Measurements from ENCODE around the gene UFC1.
A peak's percentile ranks its signal among the peaks of the same experiment; 100 is the strongest.
"Not testable (repeated sequence)": the region's sequence is repeated elsewhere in the genome, so short reads cannot be mapped to it uniquely, and the experiment has no call there.

The UFC1 gene

DNA sequence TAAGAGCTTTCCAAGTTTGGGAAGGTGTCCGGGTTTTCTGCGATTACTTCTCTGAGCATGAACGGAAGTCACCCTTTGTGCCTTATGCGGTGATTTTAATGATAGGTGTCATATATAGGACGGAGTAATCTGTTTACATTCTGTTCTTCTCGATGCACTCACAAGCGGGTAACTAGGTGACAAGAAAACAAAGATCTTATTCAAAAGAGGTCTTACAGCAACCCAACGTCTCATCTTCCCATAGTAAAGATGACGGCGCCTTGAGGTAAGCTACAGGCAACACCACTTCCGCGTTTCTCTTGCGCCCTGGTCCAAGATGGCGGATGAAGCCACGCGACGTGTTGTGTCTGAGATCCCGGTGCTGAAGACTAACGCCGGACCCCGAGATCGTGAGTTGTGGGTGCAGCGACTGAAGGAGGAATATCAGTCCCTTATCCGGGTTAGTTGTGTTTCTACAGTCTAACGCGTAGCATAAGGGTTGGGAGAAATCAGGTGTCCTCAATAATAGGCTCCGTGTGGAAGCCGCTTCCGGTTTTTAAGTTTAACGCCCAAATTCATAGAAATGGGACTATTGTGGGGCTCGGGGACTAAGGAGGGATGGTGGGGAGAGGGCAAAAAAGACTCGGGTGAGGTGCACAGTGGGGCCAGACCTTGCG, at the start of gene UFC1:
Gene UFC1, plus strand, starts transcription at position 297 of the 656 bp plus-strand sequence. Its CDS starts 20 bp downstream, at position 317.
- DNase-seq: peak; percentile 88

DNA sequence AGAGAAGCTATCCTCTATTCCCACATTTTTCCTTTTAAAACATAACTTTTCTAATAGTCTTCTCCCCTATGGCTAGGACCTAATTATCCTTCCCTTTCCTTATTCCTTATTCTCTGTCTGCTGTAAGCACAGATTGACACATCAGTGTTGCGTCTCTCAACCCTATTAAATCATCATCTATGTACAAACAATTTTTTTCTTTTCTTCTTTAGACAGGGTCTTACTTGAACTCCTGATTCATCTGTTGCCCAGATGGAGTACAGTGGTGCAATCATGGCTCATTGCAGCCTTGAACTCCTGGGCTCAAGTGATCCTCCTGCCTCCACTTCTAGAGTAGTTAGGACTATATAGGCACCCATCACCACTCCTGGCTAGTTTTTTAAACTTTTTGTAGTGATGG, 47.3 kb upstream of the UFC1 start:
- no peak for DNase-seq

DNA sequence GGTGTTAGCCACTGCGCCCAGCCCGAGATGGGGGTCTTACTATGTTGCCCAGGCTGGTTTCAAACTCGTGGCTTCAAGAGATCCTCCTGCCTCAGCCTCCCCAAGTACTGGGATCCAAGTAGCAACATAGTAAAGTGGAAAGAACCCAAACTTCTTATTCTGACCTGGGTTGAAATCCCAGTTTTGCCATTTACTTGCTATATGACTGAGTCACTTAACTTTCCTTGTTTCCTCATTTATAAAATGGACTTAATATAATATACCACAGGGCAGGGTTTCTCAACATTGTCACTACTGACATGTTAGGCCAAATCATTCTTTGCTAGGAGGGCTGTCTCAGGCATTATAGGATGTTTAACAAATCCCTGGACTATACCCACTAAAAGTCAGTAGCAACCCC, 42.7 kb upstream of the UFC1 start:
- no peak for DNase-seq

DNA sequence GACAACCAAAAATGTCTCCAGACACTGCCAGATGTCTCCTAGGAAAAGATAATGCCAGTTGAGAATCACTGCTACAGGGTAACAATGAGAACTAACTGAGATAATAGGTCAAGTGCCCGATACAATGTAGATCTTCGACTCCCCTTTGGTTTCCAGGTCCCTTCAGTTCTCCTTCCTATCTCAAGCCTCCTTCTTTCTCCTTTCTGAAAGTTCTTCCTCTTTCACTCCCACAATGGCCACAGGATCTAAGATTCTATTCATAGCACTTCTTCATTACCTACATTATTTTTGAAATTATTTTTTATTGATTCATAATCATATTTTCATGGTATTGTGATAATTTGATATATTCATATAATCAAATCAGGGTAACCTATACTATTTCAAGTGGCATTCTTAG, 42.3 kb upstream of the UFC1 start:
- no peak for DNase-seq

DNA sequence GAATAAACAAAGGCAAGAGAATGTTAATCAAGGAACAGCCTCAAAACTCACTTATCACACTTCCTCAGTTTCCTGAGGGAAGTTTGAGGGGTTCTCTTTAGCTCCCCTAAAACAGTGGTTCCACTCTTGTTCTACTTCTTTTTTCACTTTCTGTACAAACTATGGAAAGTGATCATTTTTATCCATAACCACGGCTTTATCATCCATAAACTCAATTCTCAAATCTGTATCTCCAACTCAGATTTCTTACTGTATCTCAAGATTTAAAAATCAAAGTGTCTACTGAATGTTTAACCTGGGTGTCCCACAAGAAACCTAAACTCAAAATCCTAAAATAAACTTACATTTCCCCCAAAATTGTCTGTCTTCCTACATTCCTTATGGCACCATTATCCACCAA, 39.9 kb upstream of the UFC1 start:
- no peak for DNase-seq

DNA sequence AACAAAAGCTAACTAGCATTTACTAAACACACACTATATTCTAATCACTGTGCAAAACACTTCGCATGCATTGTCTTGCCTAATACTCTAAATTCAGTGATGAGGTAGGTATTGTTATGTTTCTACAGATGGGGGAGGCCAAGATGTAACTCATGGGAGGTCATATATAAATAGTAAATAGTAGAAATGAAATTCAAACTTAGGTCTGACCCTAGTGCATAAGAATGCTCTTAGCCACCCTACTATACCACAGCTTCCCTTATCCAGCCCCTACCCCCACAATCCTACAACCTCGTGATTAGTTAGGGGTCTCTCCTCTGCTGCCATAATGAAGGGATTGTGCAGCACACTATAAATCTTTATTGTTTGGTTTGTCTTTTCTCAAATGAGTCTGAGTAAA, 39.2 kb upstream of the UFC1 start:
- DNase-seq: no peak

DNA sequence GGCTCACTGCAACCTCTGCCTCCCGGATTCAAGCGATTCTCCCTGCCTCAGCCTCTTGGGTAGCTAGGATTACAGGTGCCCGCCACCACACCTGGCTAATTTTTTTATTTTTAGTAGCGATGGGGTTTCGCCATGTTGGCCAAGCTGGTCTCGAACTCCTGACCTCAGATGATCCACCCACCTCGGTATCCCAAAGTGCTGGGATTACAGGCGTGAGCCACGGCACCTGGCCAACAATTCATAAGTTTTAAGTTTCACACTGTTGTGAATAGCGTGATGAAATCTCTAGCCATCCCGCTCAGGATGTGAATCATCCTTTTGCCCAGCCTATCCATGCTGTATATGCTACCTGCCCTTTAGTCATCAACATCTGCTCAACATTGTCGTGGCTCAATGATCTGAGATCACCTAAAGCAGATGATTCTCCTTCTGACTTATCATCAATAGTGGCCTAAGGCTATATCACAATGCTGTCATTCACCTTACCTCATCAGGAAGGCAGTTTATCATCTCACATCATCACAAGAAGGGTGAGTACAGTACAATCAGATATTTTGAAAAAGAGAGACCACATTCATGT, 38.6 kb upstream of the UFC1 start:
- DNase-seq: no peak

DNA sequence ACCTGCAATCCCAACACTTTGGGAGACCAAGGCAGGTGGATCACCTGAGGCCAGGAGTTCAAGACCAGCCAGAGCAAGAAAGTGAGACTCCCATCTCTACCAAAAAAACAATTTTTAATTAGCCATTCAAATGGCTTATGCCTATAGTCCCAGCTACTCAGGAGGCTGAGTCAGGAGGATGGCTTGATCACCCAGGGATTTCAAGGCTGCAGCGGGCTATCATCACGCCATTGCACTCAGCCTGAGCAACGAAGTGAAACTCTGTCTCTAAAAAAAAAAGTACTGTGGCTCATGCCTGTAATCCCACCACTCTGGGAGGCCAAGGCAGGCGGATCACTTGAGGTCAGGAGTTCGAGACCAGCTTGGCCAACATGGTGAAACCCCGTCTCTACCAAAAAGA, 37.8 kb upstream of the UFC1 start:
- not testable (repeated sequence) for DNase-seq

DNA sequence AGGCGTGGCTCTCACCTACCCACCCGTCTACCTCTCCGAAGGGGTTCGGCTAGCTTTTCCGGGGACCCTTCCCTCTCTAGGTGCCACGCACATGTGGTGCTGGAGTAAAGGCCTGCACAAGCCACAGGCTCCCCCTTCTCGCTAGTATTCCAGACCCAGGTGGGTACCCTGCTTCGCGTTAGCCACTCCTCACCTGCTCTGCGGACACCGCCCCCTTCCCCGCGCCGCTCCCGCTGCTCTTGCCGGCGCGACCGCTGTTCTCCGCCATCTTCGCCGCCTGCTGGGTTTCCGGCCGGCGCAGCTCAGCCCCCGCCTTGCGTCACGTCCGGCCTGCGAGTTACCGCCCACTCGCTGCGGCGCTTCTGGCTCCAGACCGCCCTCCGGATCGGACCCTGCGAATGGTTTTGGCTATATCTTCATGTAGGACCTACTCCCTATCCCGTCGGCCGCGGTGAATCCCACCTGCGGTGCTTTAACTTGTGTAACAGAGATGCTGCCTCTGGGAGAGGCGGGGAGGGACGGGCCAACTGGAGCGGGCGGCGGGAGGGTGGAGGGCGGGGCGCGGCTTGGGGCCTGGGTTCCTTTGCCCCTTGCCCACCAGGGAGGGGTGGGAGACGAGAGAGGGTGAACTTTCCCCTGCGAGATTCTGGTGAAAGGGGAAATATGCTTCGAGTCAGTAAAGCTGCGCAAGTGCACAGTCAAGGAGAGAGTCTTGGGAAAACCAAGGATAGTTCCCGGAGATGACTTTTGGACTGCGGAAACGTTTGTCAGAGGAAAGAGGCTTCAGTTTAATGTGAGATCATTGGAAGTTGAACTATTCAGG, 35.8 kb upstream of the UFC1 start, which contains the start of the genes NIT1 and PFDN2:
Gene NIT1, plus strand, starts transcription at position 347 of the 823 bp plus-strand sequence. Its CDS starts 72 bp downstream, at position 419.
Gene PFDN2, minus strand, starts transcription at position 279 of the 823 bp plus-strand sequence. Its CDS starts 11 bp downstream, at position 268.
- peak; percentile 84 for DNase-seq

DNA sequence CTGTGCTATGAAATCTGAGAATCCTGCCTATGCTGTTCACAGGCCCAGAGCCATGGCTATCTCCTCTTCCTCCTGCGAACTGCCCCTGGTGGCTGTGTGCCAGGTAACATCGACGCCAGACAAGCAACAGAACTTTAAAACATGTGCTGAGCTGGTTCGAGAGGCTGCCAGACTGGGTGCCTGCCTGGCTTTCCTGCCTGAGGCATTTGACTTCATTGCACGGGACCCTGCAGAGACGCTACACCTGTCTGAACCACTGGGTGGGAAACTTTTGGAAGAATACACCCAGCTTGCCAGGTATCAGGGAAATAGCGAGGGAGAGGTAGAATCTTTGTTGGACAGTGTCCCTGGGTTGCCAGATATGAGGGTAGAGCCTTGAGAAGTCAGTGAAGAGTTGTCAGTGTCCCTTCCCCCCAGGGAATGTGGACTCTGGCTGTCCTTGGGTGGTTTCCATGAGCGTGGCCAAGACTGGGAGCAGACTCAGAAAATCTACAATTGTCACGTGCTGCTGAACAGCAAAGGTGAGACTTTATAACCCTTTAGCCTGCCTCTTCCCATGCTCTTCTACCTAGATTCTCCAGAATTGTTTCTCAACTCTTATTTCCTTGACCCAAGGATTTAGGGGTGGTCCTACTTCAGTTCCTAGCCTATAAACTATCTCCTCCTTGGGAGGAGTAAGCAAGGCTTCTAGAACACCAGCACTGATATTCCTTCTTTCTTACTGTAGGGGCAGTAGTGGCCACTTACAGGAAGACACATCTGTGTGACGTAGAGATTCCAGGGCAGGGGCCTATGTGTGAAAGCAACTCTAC, 34.5 kb upstream of the UFC1 start:
- no peak for DNase-seq

DNA sequence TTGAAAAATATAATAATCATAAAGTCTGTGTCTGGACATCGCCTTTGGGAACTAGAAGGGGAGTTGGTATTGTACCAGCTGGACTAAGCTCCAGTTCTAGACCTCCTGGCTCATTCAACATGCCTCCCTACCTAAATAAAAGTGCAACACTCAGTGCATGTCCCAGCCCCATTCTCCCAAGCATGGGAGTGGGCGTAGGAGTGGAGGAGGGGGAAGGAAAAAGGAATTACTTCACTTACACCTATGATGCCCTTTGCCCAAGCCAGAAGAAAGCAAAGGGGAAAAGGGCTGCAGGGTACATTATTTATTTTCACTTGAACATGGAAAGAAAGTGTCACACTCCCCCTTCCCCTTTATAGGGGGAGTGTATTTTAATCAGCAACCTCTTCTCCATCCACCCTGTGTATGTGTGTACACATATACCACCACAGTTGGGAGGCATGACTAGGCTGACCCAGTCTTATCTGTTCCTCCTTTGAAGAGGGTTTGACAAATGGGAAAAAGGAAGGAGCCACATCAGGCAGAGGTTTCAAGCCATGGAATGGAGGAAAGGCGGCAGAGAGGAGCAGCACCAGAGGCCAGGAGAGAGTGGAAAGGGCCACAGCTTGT, 32.6 kb upstream of the UFC1 start:
- DNase-seq: no peak

DNA sequence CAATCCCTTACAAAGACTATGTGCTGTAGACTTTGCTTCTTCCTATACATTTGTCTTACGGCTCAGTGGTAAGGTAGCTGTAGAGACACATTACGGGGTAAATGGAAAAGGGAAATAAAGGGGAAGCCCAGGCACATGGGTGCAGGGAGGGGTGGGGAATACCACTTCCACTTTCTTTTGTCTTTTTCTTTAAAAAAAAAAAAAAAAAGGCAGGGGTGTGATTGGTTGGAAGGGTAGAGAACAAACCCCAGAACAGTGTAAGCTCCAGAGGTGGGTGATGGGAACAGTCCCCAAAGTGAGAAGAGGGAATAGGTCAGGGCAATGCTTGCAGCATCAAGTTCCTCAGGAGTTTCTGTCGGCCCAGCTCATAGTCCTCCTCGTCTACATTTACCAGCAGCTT, 31.9 kb upstream of the UFC1 start:
- DNase-seq: no peak

DNA sequence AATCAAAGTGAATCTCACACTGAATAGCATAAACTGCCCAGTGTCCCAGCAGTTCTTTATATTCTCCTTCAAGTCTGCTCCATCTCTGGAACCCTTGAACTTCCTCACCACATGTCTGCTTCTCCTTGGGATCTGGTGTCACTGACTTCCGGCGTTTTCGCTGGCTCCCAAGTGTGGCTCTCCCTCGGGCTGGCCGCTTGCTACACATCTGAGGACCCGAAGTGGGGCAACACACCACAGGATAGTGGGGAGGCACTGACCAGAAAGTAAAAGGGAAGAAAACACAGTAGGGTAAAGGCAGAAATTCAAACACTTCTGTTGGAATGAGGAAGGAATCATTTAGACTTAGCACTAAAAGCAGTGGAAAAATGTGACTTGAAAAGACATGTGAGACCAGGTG, 30.8 kb upstream of the UFC1 start:
- DNase-seq: no peak

DNA sequence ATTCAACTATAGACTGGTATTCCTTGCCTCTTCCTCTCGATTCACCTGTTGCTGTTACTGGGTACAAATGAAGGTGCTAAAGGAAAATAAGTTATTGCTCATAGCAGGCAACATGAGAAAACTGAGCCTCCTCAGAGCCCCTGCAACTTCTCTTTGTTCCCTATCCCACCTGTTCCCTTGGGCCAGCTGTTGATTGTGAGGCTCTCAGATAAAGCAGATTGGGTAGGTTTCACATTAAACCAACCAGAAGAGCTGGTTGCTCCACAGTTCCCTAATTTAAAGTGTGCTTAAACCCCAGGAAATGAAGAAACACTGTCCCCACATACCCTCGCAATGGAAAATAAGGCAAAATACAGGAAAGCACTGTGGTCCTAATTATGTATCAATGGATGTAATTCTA, 26.1 kb upstream of the UFC1 start:
- no peak for DNase-seq

DNA sequence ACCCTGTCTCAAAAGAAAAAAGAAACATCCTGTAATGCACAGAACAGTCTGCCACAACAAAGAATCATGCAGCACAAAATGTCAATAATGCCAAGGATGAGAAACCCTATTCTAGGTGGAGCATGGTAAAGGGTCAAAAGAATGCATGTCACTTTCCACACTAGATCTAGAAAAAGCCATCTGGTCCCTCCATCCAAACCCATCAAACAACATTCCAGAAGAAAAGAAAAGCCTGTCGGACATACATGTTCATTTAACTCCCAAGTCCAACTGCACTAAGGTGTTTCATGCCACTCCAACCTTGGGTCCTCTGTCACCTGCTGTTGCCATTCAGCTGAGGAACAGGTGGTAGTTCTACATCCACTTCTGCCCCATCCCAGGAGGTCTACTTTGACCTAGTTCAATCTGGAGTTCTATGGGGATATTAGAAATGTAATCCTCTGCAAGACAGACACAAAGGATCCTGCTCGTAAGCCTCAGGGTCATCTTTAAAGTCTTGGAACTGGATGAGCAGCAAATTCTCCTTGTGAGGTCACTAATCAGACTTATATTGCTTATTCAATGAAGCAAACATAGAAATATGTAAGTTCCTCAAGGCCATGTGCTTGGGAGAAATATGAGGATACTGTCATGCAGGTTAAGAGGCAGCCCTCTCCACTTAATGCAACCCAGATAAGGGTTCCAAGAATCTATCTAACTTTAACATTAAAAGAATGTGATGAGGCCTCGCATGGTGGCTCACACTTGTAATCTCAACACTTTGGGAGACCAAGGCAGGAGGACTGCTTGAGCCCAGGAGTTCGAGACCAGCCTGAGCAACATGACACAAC, 25.0 kb upstream of the UFC1 start:
- no peak for DNase-seq

DNA sequence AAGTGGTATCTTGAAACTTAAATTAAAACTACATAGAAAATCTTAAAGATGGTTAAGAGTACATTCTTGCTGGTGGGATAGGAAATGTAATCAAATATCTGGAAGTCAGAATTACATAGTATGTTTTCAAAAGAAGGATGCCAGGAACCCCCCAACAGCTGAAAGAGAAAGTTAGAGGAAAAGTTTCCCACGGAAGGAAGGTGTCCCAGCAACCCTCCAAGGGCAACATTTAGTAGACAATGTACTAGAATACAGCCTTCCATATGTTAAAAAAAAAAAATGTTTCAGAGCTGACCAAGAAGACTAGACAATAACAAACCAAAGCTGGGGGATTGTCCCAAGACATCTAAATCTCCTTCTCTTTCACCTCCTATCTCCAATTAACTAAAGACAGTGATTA, 23.5 kb upstream of the UFC1 start:
- no peak for DNase-seq

DNA sequence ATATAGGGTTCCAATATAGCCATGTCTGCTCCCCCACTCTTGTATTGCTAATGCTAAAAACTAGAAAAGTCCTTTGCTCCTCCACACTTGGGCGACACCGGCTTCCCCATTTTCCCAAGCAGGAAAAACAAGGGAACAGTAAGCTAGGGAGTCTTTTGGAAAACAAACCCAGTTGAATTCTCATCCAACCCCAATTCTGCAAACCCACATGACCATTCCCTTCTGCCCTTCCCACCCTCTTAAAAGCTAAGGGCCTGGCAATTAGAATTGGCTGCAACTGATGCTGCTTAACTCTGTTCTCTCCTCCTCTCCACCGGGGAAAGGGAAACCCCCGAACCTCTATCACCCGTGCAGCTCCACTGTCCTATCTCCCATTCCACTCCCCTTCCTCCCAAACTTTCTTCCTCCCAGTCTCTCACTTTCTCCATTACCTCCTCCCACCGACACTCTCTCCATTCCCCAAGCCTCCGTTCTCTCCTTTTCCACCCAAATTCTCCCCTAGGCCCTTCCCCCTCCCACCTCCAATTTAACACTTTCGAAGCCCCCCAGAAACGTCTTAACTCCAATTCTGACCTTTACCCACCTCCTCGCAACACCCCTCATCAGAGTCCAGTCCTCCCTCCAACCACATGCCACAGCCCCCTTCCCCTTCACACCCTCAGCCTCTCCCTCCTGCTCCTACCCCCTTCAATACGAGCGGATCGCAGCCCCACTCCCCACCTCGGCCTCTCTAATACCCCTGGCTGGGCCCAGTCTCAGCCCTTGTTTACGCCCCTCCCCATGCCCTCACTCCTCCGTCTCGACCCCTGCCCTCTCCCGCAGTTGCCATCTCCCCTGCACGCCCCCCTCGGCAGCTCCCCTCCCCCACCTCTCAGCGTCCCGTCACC, 22.0 kb upstream of the UFC1 start:
- peak; percentile 24 for DNase-seq

DNA sequence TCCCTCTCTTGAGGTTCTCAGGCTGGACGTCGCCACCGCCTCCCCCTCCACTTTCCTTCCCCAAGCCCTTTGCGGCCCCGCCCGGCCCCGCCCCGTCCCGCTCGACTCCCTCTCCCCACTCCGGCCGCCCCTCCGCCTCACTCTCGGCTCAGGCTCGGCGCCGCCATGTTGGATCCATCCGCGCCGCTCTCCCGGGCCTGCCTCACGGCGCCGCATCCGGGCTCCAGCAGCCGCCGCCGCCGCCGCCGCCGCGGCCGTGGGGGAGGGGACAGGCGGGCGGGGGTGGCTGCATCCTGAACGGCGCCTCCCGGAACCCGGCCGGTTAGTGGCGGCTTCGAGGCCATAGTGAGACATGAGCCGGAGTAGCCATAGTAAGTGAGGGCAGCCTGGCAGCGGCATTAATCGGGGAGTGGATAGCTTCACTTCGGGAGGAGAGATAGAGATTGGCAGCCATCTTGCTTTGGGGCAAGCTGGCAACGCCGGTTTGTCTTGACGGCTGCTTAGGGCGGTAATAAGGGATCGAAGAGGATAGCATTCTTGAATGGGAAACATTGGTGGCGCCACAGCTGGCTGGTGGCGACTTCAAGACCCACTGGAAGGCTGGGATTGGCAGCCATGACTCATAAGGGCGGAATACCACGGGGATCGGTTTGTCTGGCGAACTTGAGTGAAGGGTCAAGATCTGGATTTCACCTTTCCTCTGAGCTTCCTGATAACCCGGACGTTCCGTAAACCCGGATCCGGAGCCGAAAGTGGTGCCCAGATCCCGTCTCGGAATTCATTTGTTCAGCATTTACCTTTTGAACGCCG, 21.2 kb upstream of the UFC1 start, which contains the start of gene DEDD:
Gene DEDD, minus strand, starts transcription at position 258 of the 810 bp plus-strand sequence. CDS start 8,205 bp downstream, outside the sequence.
- DNase-seq: peak; percentile 95

DNA sequence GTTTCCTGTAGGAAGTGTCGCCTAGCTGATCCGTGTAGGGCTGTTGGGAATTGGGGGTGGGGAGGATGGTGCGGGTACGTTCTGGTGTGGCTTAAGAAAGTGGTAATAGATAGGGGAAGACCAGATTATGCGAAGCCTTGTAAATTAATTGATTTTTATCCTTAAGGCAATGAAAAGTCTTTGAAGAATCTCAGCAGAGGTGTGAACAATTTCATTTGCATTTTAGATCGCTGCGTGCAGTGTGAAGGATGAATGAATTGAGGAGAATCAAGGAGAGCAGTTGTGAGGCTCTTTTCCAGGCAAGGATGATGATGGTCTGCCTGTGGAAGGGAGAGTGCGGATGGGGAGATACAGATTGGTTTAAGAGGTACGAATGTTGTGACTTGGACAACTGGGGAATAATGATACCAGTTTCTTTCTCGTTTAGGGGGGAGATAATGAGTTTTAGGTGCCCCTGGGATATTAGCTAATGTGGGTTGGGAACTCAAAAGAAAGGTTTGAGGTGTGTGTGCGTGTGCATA, 20.5 kb upstream of the UFC1 start:
- DNase-seq: no peak

Data from midbrain (tissue), 1 donor.